HepG2 (cell line): ENCODE measurements around the gene PSENEN. TPM values are rescaled to one million over a fixed set of nuclear protein-coding genes. Genes with fewer than 3 reads are reported as not detected.

ENCODE experiments used
- ATAC-seq: fragments of 200-7000 bp; cut with Tn5 transposase; 3 replicates; pipeline ENCODE4 v1.9.1; 2020; ENCODE audit warnings: mild to moderate bottlenecking, moderate library complexity
- BruUV-seq: library from RNA; stranded (reverse); fragments of 400-500 nt; replicated peaks from 2 replicates; lab custom pipeline; 2021; lab: Mats Ljungman, UMichigan
- CTCF ChIA-PET: fragments of 300-600 bp; formaldehyde crosslinking; extraction: SDS; loops from one replicate; lab custom pipeline; 2021; ENCODE audit warnings: low total read pairs, inconsistent platforms, low intra/inter-chr PET ratio; lab: Yijun Ruan, JAX
- POLR2A ChIA-PET: fragments of 350-600 bp; sonication (Branson Sonifier 250); formaldehyde crosslinking; loops from one replicate; lab custom pipeline; 2020; ENCODE audit warnings: antibody characterized with exemption, inconsistent platforms; lab: Yijun Ruan, JAX
- DNase-seq: peaks from one replicate; pipeline ENCODE4 v3.0.0-alpha.2; 2015; ENCODE audit warnings: low spot score
- FAIRE-seq: peaks from 3 replicates; lab custom pipeline; 2011; peaks lifted over from hg19 to GRCh38; lab: Jason Lieb, UNC
- H2AFZ ChIP-seq: one replicate; pipeline ENCODE4 v1.6.1; 2011; ENCODE audit warnings: low read length, inconsistent platforms
- H3K27ac ChIP-seq: fragments of 300-600 bp; 3 replicates; pipeline ENCODE4 v1.8.0; 2011; ENCODE audit warnings: mixed run types, mild to moderate bottlenecking, mixed read lengths, low read length, inconsistent platforms; ENCODE audit not compliant: insufficient read depth; ENCODE audit errors: extremely low read length
- H3K27me3 ChIP-seq, 2 experiments: fragments of 200-600 bp in 1 of 2; 2 replicates in 1 of 2; 3 replicates in 1 of 2; pipeline versions ENCODE4 v1.6.0 to v1.8.0; 2011; ENCODE audit warnings: low read length in 2 of 2, mild to moderate bottlenecking in 2 of 2, moderate library complexity in 2 of 2, inconsistent platforms in 1 of 2; ENCODE audit not compliant: insufficient read depth in 2 of 2, control insufficient read depth in 1 of 2
- H3K36me3 ChIP-seq, 2 experiments: fragments of 200-600 bp in 1 of 2; replicated peaks in 1 of 2; 2 replicates in 1 of 2; 3 replicates in 1 of 2; pipeline versions ENCODE4 v1.5.1 to v1.8.0; 2011; ENCODE audit warnings: low read length in 2 of 2, inconsistent platforms in 1 of 2; ENCODE audit not compliant: insufficient read depth in 2 of 2, control insufficient read depth in 1 of 2
- H3K4me1 ChIP-seq: 2 replicates; pipeline ENCODE4 v1.5.1; 2012; ENCODE audit warnings: low read length, inconsistent platforms; ENCODE audit not compliant: insufficient read depth
- H3K4me2 ChIP-seq: 2 replicates; pipeline ENCODE4 v1.6.0; 2011; ENCODE audit warnings: low read depth, low read length, inconsistent platforms
- H3K4me3 ChIP-seq, 3 experiments: fragments of 200-600 bp in 1 of 3; sonication (generic), shearing (Covaris generic) in 1 of 3; replicated peaks in 1 of 3; 2 replicates each; pipeline ENCODE4 v1.5.1; 2011 to 2016; ENCODE audit warnings: low read length in 3 of 3, inconsistent platforms in 2 of 3, low read depth in 2 of 3, mild to moderate bottlenecking in 2 of 3, control low read depth in 1 of 3, mixed read lengths in 1 of 3; ENCODE audit not compliant: insufficient read depth in 1 of 3
- H3K79me2 ChIP-seq: one replicate; pipeline ENCODE4 v1.6.1; 2011; ENCODE audit warnings: low read length, inconsistent platforms; ENCODE audit not compliant: insufficient read depth
- H3K9ac ChIP-seq: 2 replicates; pipeline ENCODE4 v1.6.0; 2011; ENCODE audit warnings: mild to moderate bottlenecking, low read depth, low read length, inconsistent platforms; ENCODE audit not compliant: insufficient read depth
- H3K9me3 ChIP-seq: 2 replicates; pipeline ENCODE4 v1.5.1; 2012; ENCODE audit warnings: mild to moderate bottlenecking, low read length
- H4K20me1 ChIP-seq: 2 replicates; pipeline ENCODE4 v1.6.0; 2011; ENCODE audit warnings: inconsistent platforms, mild to moderate bottlenecking, low read length, moderate library complexity; ENCODE audit not compliant: insufficient read depth
- EED ChIP-seq: sonication (generic); formaldehyde crosslinking; IDR thresholded peaks from 2 replicates; pipeline ENCODE4 v1.5.0; 2020; ENCODE audit warnings: mild to moderate bottlenecking, missing genetic modification reagents
- FOXA1 ChIP-seq, 2 experiments: fragments of 450-650 bp in 1 of 2; sonication (generic) in 1 of 2; formaldehyde crosslinking in 1 of 2; IDR thresholded peaks; 2 replicates each; pipeline versions ENCODE4 v1.4.0 to v1.6.1; 2016 to 2020; ENCODE audit warnings: missing genetic modification reagents in 1 of 2
- PAF1 ChIP-seq: IDR thresholded peaks from 2 replicates; pipeline ENCODE4 v1.6.1; 2016; ENCODE audit warnings: missing genetic modification reagents, missing compliant biosample characterization
- POLR2A ChIP-seq, 2 experiments: IDR thresholded peaks; 2 replicates each; pipeline ENCODE4 v1.6.1; 2011; ENCODE audit warnings: low read depth in 2 of 2, low read length in 2 of 2, mild to moderate bottlenecking in 1 of 2, moderate library complexity in 1 of 2; ENCODE audit not compliant: insufficient read depth in 1 of 2
- RNF2 ChIP-seq: fragments of 450-650 bp; conservative IDR thresholded peaks from 2 replicates; pipeline ENCODE4 v1.6.1; 2016; ENCODE audit warnings: low read depth
- RNF219 ChIP-seq: sonication (generic); formaldehyde crosslinking; IDR thresholded peaks from 2 replicates; pipeline ENCODE4 v1.5.0; 2020; ENCODE audit warnings: mild to moderate bottlenecking, missing genetic modification reagents
- SNAPC5 ChIP-seq: sonication (generic); formaldehyde crosslinking; IDR thresholded peaks from 2 replicates; pipeline ENCODE4 v1.8.1; 2023; ENCODE audit warnings: mild to moderate bottlenecking, missing genetic modification reagents, borderline replicate concordance
- TMF1 ChIP-seq: sonication (generic); formaldehyde crosslinking; IDR thresholded peaks from 2 replicates; pipeline ENCODE4 v1.8.1; 2022; ENCODE audit warnings: low read depth, missing genetic modification reagents
- UBTF ChIP-seq: sonication (generic); formaldehyde crosslinking; IDR thresholded peaks from 2 replicates; pipeline ENCODE4 v1.4.0; 2020; ENCODE audit warnings: mild to moderate bottlenecking, missing genetic modification reagents
- ZFP91 ChIP-seq: sonication (generic); formaldehyde crosslinking; IDR thresholded peaks from 2 replicates; pipeline ENCODE4 v1.9.0; 2022; ENCODE audit warnings: missing genetic modification reagents, mild to moderate bottlenecking, borderline replicate concordance
- ZNF598 ChIP-seq: sonication (generic); formaldehyde crosslinking; IDR thresholded peaks from 2 replicates; pipeline ENCODE4 v1.5.1; 2020; ENCODE audit warnings: mild to moderate bottlenecking, missing genetic modification reagents, borderline replicate concordance
- ZNF709 ChIP-seq: sonication (generic); formaldehyde crosslinking; IDR thresholded peaks from 2 replicates; pipeline ENCODE4 v1.5.0; 2020; ENCODE audit warnings: mild to moderate bottlenecking, missing genetic modification reagents
- ZNF768 ChIP-seq: sonication (generic); formaldehyde crosslinking; IDR thresholded peaks from 2 replicates; pipeline ENCODE4 v1.4.0; 2020; ENCODE audit warnings: missing genetic modification reagents
- ZNF772 ChIP-seq: sonication (generic); formaldehyde crosslinking; IDR thresholded peaks from 2 replicates; pipeline ENCODE4 v1.5.0; 2020; ENCODE audit warnings: mild to moderate bottlenecking, missing genetic modification reagents
- ZNF784 ChIP-seq: sonication (generic); formaldehyde crosslinking; IDR thresholded peaks from 2 replicates; pipeline ENCODE4 v1.5.1; 2020; ENCODE audit warnings: missing genetic modification reagents, mild to moderate bottlenecking, borderline replicate concordance
- WGBS: methylation state at CpG from one replicate; pipeline ENCODE4 v1.1.6; 2017; ENCODE audit warnings: low lambda C conversion rate; 5-methylcytosine and 5-hydroxymethylcytosine counted together
- in situ Hi-C: cut with HindIII; loops from 2 replicates; pipeline ENCODE4 v1.10.0; 2017; ENCODE audit warnings: low pct_unique_long_range_greater_than_20kb; ENCODE audit not compliant: extremely low pct_ligation_motif_present
- intact Hi-C: fragments of 100-400 bp; cut with micrococcal nuclease; formaldehyde crosslinking; loops from one replicate; pipeline ENCODE4 v1.10.0; 2022; ENCODE audit not compliant: unreplicated experiment
- polyA plus RNA-seq, 8 experiments: library from polyadenylated mRNA; depleted of rRNA in 3 of 8; stranded (reverse) in 7 of 8; unstranded in 1 of 8; fragments of >200 nt; fragmentation: Illumina TruSeq in 4 of 8; extraction: Trizol in 4 of 8; gene quantifications; 2 replicates each; pipeline versions ENCODE4 v1.2.1 to v1.2.3, GENCODE V29; 2011 to 2016; ENCODE audit warnings: low read depth in 4 of 8, missing spikeins in 1 of 8, mixed read lengths in 1 of 8; ENCODE audit not compliant: insufficient read depth in 1 of 8
- total RNA-seq, 5 experiments: library from RNA; depleted of rRNA; stranded (reverse); fragments of >200 nt; fragmentation: Illumina TruSeq; extraction: Trizol; gene quantifications; 2 replicates each; pipeline ENCODE4 v1.2.3, GENCODE V29; 2016; ENCODE audit warnings: low read depth in 1 of 5

PSENEN gene
- total and polyA plus RNA-seq, 2 of the 13 experiments (the other 11 are each of a cell fraction or from before 2014, with no cell fraction given), result 16.9 to 34.2 TPM

GRCh38 chr19:35718345-35719041 lies 27.0 kb upstream of the PSENEN start:
- Histone ChIP-seq H3K36me3 (peaks cover 17 to 30% of the 10 kb centered on the region in 2 experiments), H3K9me3 (no peaks in the 10 kb centered on the region), H3K4me2 (peak overlapping the region; percentile 84), H3K27ac (peak overlapping the region; percentile 67), H3K4me3 (peak overlapping the region; percentile 93 to 99 (median 97)), H3K4me1 (peaks cover 34% of the 10 kb centered on the region), H4K20me1 (peaks cover 8% of the 10 kb centered on the region), H3K9ac (peak overlapping the region; percentile 88), H3K79me2 (peaks cover 21% of the 10 kb centered on the region), H2AFZ (no peak overlapping the region), H3K27me3 (no peaks in the 10 kb centered on the region)
- no TSS peak for BruUV-seq
- intact Hi-C loops, result loop anchor here (2.0 kb wide), 1 partner anchor 22 kb away; no protein-coding TSS in a partner anchor
- ChIA-PET CTCF (interaction anchor here (1.2 to 7.0 kb wide), 2 partner anchors 24 to 75 kb away, joined by 4 to 201 read pairs; no protein-coding TSS in a partner anchor), POLR2A (interaction anchor here (0.6 to 4.6 kb wide), 9 partner anchors 11 to 101 kb away, joined by 3 to 69 read pairs (median 4); partner anchors contain the start of genes LIN37, PSENEN and U2AF1L4)
- WGBS, result 3% methylated on average over 20 of the region's 42 CpGs
- in situ Hi-C loops, result loop anchor here (5.0 kb wide), 1 partner anchor 171 kb away; the partner anchor contains the start of gene TMEM147
- FAIRE-seq (no peak), ATAC-seq (no peak), DNase-seq (no peak)
- TF ChIP-seq ZNF784 (CRISPR knock-in tag), result peak; percentile 17; the same call in 1 of the 2 replicates
- TF ChIP-seq PAF1 (CRISPR knock-in tag), result no peak
- no peak for TF ChIP-seq RNF2
- no peak for TF ChIP-seq FOXA1 (IDR thresholded peaks at IDR 0.05)
- TF ChIP-seq FOXA1 (CRISPR knock-in tag; IDR thresholded peaks at IDR 0.05), result no peak
- TF ChIP-seq SNAPC5 (CRISPR knock-in tag), result no peak
- TF ChIP-seq ZNF598, result peak; percentile 87; the same call in 1 of the 2 replicates
- TF ChIP-seq ZNF709 (CRISPR knock-in tag), result no peak
- TF ChIP-seq ZNF768, result 0 out of 2 replicates have a peak, but pooled peaks have one; percentile 9
- no peak for TF ChIP-seq RNF219 (CRISPR knock-in tag)
- TF ChIP-seq POLR2A (IDR thresholded peaks at IDR 0.05; ENCODE audit: insufficient read depth in 1 of 2, low read depth in 2 of 2, low read length in 2 of 2), result no peak
- TF ChIP-seq UBTF (CRISPR knock-in tag), result peak; percentile 76
- 0 out of 2 replicates have a peak, but pooled peaks have one; percentile 4 for TF ChIP-seq TMF1
- TF ChIP-seq ZFP91 (CRISPR knock-in tag), result peak; percentile 14; the same call in 1 of the 2 replicates
- 0 out of 2 replicates have a peak, but pooled peaks have one; percentile 50 for TF ChIP-seq EED (CRISPR knock-in tag)
- 0 out of 2 replicates have a peak, but pooled peaks have one; percentile 19 for TF ChIP-seq ZNF772 (CRISPR knock-in tag)
